Mesendoderm (in vitro differentiated cells): Measurements from ENCODE around the gene MAP2K7.
"Not testable (repeated sequence)": the region's sequence is repeated elsewhere in the genome, so short reads cannot be mapped to it uniquely, and the experiment has no call there.

Experiments
- DNase-seq: peaks from one replicate; pipeline ENCODE4 v3.0.0; 2013
- H2AK5ac ChIP-seq: 2 replicates; pipeline ENCODE4 v1.6.1; 2013; ENCODE audit warnings: low read length, inconsistent platforms
- H2BK120ac ChIP-seq: 2 replicates; pipeline ENCODE4 v1.6.1; 2013; ENCODE audit warnings: low read depth, mild to moderate bottlenecking, low read length, moderate library complexity, mixed read lengths
- H2BK15ac ChIP-seq: replicated peaks from 2 replicates; pipeline ENCODE4 v1.6.1; 2013; ENCODE audit warnings: low read depth, mild to moderate bottlenecking, moderate library complexity
- H2BK5ac ChIP-seq: 2 replicates; pipeline ENCODE4 v1.6.1; 2013; ENCODE audit warnings: low read length, inconsistent platforms
- H3K18ac ChIP-seq: 2 replicates; pipeline ENCODE4 v1.6.1; 2013; ENCODE audit warnings: mild to moderate bottlenecking, low read length, mixed read lengths
- H3K23ac ChIP-seq: one replicate; pipeline ENCODE4 v1.6.1; 2013; ENCODE audit warnings: low read length
- H3K27ac ChIP-seq: 2 replicates; pipeline ENCODE4 v1.5.1; 2013; ENCODE audit warnings: low read depth, mild to moderate bottlenecking, inconsistent platforms, low read length, moderate library complexity
- H3K27me3 ChIP-seq: 2 replicates; pipeline ENCODE4 v1.6.1; 2013; ENCODE audit warnings: low read length, control low read depth, mild to moderate bottlenecking, inconsistent platforms; ENCODE audit not compliant: insufficient read depth, poor library complexity
- H3K36me3 ChIP-seq: 2 replicates; pipeline ENCODE4 v1.6.1; 2013; ENCODE audit warnings: low read length, inconsistent platforms; ENCODE audit not compliant: control insufficient read depth, insufficient read depth
- H3K4ac ChIP-seq: one replicate; pipeline ENCODE4 v1.6.1; 2013; ENCODE audit warnings: low read depth, mild to moderate bottlenecking, low read length, moderate library complexity
- H3K4me1 ChIP-seq: 2 replicates; pipeline ENCODE4 v1.6.1; 2013; ENCODE audit warnings: low read depth, low read length, inconsistent platforms; ENCODE audit not compliant: control insufficient read depth
- H3K4me2 ChIP-seq: 2 replicates; pipeline ENCODE4 v1.6.1; 2013; ENCODE audit warnings: low read length
- H3K4me3 ChIP-seq: 2 replicates; pipeline ENCODE4 v1.5.1; 2013; ENCODE audit warnings: mild to moderate bottlenecking, low read length
- H3K56ac ChIP-seq: one replicate; pipeline ENCODE4 v1.6.1; 2013; ENCODE audit warnings: low read length
- H3K79me1 ChIP-seq: 2 replicates; pipeline ENCODE4 v1.6.1; 2013; ENCODE audit warnings: low read length, inconsistent platforms
- H3K79me2 ChIP-seq: 2 replicates; pipeline ENCODE4 v1.6.1; 2013; ENCODE audit warnings: mild to moderate bottlenecking, low read length; ENCODE audit not compliant: control insufficient read depth, insufficient read depth
- H3K9ac ChIP-seq: 2 replicates; pipeline ENCODE4 v1.6.1; 2013; ENCODE audit warnings: low read length, inconsistent platforms
- H4K5ac ChIP-seq: one replicate; pipeline ENCODE4 v1.6.1; 2013; ENCODE audit warnings: low read length
- H4K8ac ChIP-seq: one replicate; pipeline ENCODE4 v1.6.1; 2013; ENCODE audit warnings: low read depth, mild to moderate bottlenecking, control low read depth, low read length, moderate library complexity
- WGBS: extraction: QIAGEN DNeasy Blood & Tissue Kit; methylation state at CpG from one replicate; pipeline ENCODE4 v1.1.7; 2013; ENCODE audit warnings: low lambda C conversion rate, missing lambda C conversion rate; ENCODE audit not compliant: insufficient coverage; ENCODE audit errors: extremely low coverage; 5-methylcytosine and 5-hydroxymethylcytosine counted together

MAP2K7 gene

DNA sequence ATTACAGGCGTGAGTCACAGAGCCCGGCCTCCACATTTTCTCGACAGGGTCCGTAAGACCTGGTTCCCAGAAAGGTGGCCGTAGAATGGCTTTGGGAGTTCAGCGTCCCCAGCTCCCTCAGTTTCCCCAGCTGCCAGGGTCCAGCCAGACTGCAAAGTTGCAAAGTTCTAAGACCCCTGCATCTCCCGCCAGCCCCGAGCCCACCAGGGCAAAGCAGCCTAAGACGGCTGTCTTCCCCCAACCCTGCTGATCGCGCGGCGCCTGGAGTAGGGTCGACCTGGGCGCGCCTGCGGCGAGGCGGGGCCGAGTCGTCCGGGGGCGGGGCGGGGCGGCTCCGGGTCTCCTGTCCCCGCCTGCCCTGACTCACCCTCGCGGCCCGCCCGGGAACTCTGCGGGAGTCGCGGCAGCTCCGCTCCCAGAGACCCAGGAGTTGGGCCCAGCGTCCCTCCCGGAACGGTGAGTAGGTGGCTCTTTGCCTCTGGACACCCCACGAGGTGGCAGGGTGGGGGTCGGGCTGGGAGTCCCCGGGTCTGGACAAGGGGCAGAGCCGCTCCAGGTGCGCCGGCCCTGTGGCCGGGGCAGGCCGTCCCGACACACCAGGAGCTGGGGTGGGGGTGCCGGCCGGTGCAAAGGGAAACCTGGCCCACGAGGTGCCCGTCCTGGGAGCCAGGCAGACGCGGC, 15.4 kb upstream of the MAP2K7 start, which contains the start of gene LRRC8E:
Gene LRRC8E (plus strand): TSS at position 366 of the 681 bp plus-strand sequence. CDS start 7,094 bp downstream, outside the sequence.
- H3K4me1 ChIP-seq = no peaks in the 10 kb centered on the region
- no peak within 1 kb of the TSS for H2BK120ac ChIP-seq
- peak within 1 kb of the TSS; percentile 71 for H3K9ac ChIP-seq
- H2AK5ac ChIP-seq = no peak within 1 kb of the TSS
- H3K79me2 ChIP-seq = no peaks in the 10 kb centered on the region
- H2BK15ac ChIP-seq = no peak within 1 kb of the TSS
- no peak within 1 kb of the TSS for H3K27ac ChIP-seq
- peak; percentile 84 for DNase-seq
- peak within 1 kb of the TSS; percentile 32 for H3K4me3 ChIP-seq
- H3K36me3 ChIP-seq = no peaks in the 10 kb centered on the region
- no peak within 1 kb of the TSS for H4K5ac ChIP-seq
- H2BK5ac ChIP-seq = no peak within 1 kb of the TSS
- H3K56ac ChIP-seq = peak within 1 kb of the TSS; percentile 92
- peak within 1 kb of the TSS; percentile 78 for H3K18ac ChIP-seq
- H4K8ac ChIP-seq = no peak within 1 kb of the TSS
- peak within 1 kb of the TSS; percentile 66 for H3K23ac ChIP-seq
- H3K4me2 ChIP-seq = peak within 1 kb of the TSS; percentile 64
- no peaks in the 10 kb centered on the region for H3K27me3 ChIP-seq
- H3K4ac ChIP-seq = no peak within 1 kb of the TSS
- no CpG with 5 or more reads among the region's 53 CpGs for WGBS
- H3K79me1 ChIP-seq = no peaks in the 10 kb centered on the region

DNA sequence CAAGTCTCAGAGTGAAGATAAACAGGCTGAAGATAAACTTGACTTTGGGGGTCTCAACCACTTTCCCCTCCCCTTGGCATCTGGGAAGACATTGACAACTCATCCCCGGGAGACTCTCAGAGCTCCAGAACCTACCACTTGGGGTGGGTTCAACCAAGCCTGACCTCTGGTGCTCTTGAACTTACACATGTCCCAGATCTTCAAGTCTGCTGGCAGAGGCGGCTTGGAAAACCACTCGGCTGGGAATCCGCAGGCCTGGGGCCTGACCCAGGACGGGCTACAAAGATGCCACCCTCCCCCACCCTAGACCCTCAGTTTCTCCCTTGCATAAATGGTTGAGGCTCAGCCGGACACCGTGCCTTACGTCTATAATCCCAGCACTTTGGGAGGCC, 14.9 kb upstream of the MAP2K7 start:
- no CpG with 5 or more reads among the region's 8 CpGs for WGBS
- Histone ChIP-seq H4K8ac (no peak overlapping the region), H3K18ac (peak overlapping the region; percentile 78), H3K4me2 (peak overlapping the region; percentile 64), H3K4ac (no peak overlapping the region), H3K4me1 (no peaks in the 10 kb centered on the region), H3K27ac (no peak overlapping the region), H2BK120ac (no peak overlapping the region), H3K23ac (peak overlapping the region; percentile 66), H2BK5ac (no peak overlapping the region), H3K4me3 (peak overlapping the region; percentile 32), H2BK15ac (no peak overlapping the region), H3K79me2 (no peaks in the 10 kb centered on the region), H3K36me3 (no peaks in the 10 kb centered on the region), H2AK5ac (no peak overlapping the region), H3K56ac (peak overlapping the region; percentile 92), H4K5ac (no peak overlapping the region), H3K79me1 (no peaks in the 10 kb centered on the region), H3K27me3 (no peaks in the 10 kb centered on the region), H3K9ac (peak overlapping the region; percentile 71)
- DNase-seq = no peak

DNA sequence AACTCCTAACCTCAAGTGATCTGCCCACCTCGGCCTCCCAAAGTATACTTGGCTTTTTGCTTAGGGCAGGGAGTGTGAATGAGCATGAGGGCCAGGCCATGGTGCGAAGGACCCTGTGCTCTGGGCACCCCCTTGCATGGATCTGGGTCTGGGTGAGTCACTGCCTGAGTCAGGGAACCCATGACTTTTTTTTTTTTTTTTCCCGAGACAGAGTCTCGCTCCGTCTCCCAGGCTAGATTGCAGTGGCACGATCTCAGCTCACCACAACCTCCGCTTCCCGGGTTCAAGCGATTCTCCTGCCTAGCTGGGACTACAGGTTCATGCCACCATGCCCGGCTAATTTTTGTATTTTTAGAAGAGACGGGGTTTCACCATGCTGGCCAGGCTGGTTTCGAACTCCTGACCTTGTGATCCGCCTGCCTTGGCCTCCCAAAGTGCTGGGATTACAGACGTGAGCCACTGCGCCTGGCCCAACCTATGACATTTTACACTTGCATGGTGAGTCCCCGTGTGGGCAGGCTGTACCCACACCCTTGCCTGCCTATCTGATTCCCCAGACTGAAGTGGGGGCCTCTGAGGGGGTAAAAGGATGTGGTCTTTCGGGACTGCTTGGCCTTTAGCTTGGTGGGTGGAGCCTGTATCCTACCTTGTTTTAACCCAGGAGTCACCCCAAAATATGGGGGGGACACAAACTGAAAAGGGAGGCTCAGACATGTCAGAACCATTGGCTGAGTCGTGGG, 10.1 kb upstream of the MAP2K7 start:
- not testable (repeated sequence) for H3K79me2 ChIP-seq, H3K9ac ChIP-seq, H4K8ac ChIP-seq, H3K36me3 ChIP-seq, H3K4ac ChIP-seq, H3K4me3 ChIP-seq, H2AK5ac ChIP-seq, H3K27ac ChIP-seq, H3K56ac ChIP-seq, H4K5ac ChIP-seq, H3K4me2 ChIP-seq, H3K79me1 ChIP-seq, H3K23ac ChIP-seq, H2BK120ac ChIP-seq, H3K27me3 ChIP-seq, H3K4me1 ChIP-seq, H2BK15ac ChIP-seq, H2BK5ac ChIP-seq, DNase-seq, H3K18ac ChIP-seq
- no CpG with 5 or more reads among the region's 18 CpGs for WGBS

DNA sequence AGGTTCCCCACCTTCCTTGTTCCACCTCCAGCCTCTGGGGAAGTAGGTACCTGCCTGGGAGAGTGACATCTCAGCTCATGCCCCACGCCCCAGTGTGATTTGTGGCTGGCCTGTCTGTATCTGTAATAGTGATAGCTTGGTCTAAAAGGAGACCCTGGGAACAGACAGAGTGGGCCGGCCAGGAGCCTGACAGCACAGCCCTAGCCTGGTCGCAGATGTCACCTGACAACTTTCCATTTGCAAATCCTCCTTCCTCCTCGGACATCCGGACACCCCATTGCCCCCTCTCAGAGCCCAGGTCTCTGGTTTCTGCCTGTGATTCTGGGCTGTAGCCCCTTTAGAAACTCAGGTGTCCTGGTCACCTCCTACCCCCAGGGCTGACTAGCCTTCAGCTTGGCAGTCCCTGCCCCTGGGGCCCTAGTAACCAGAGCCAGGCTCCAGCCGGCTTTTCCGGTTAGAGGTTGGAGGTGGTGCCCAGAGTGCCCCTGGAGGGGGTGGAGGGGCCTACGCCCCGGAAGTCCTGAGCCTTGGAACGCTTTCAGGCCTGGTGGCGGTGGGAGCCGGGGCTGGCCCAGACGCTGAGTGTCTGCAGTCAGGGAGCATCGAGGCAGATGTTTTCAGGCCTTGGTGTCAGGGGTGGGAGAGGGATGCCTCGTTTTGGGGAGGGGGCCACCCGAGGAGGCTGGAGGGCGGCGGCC, 8.9 kb upstream of the MAP2K7 start:
- H3K18ac ChIP-seq = no peak overlapping the region
- no peaks in the 10 kb centered on the region for H3K27me3 ChIP-seq
- no peaks in the 10 kb centered on the region for H3K79me2 ChIP-seq
- H4K5ac ChIP-seq = no peak overlapping the region
- H3K4me1 ChIP-seq = no peaks in the 10 kb centered on the region
- H3K27ac ChIP-seq = no peak overlapping the region
- no peak overlapping the region for H3K23ac ChIP-seq
- H4K8ac ChIP-seq = no peak overlapping the region
- no peak overlapping the region for H2BK5ac ChIP-seq
- H3K4me2 ChIP-seq = no peak overlapping the region
- no peak overlapping the region for H3K4ac ChIP-seq
- no peak overlapping the region for H2BK15ac ChIP-seq
- no peak overlapping the region for H3K4me3 ChIP-seq
- DNase-seq = no peak
- H3K36me3 ChIP-seq = no peaks in the 10 kb centered on the region
- H2AK5ac ChIP-seq = no peak overlapping the region
- WGBS = no CpG with 5 or more reads among the region's 18 CpGs
- no peak overlapping the region for H2BK120ac ChIP-seq
- no peak overlapping the region for H3K56ac ChIP-seq
- no peak overlapping the region for H3K9ac ChIP-seq
- H3K79me1 ChIP-seq = no peaks in the 10 kb centered on the region

DNA sequence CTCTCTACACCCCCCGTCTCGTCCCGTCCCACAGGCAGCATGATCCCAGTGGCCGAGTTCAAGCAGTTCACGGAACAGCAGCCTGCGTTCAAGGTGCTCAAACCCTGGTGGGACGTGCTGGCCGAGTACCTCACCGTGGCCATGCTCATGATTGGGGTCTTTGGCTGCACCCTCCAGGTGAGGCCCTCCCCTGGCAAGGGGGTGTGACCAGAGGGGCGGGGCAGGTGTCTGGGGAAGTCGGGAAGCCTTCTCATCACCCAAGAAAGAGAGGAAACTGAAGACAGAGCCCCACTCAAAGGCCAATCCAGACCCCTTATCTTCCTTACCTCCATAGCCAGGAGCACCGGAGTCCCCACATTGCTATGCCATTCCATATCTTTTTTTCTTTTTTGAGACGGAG, 8.1 kb upstream of the MAP2K7 start:
- Histone ChIP-seq H4K8ac (no peak overlapping the region), H3K4ac (no peak overlapping the region), H3K56ac (no peak overlapping the region), H3K4me1 (no peaks in the 10 kb centered on the region), H3K4me2 (no peak overlapping the region), H2BK15ac (no peak overlapping the region), H4K5ac (no peak overlapping the region), H2BK120ac (no peak overlapping the region), H3K9ac (no peak overlapping the region), H3K36me3 (no peaks in the 10 kb centered on the region), H3K27ac (no peak overlapping the region), H3K79me2 (no peaks in the 10 kb centered on the region), H3K79me1 (no peaks in the 10 kb centered on the region), H2BK5ac (no peak overlapping the region), H3K18ac (no peak overlapping the region), H3K23ac (no peak overlapping the region), H2AK5ac (no peak overlapping the region), H3K27me3 (no peaks in the 10 kb centered on the region), H3K4me3 (no peak overlapping the region)
- no peak for DNase-seq
- WGBS = no CpG with 5 or more reads among the region's 13 CpGs
